Muscle layer of duodenum (tissue), 2 donors: ENCODE measurements around the gene CCDC142.
A peak's percentile ranks its signal among the peaks of the same experiment; 100 is the strongest.

ENCODE experiments used
- H3K27ac ChIP-seq: one replicate; pipeline ENCODE4 v1.7.0; 2013; ENCODE audit warnings: mild to moderate bottlenecking, low read length
- H3K27me3 ChIP-seq: one replicate; pipeline ENCODE4 v1.7.0; 2013; ENCODE audit warnings: low read depth, mild to moderate bottlenecking, control low read depth, low read length
- H3K36me3 ChIP-seq, 2 donors: one replicate each; pipeline ENCODE4 v1.7.0; 2013; ENCODE audit warnings: low read length in 2 of 2, control low read depth in 1 of 2, mild to moderate bottlenecking in 1 of 2; ENCODE audit not compliant: insufficient read depth in 2 of 2, control insufficient read depth in 1 of 2
- H3K4me1 ChIP-seq, 2 donors: one replicate each; pipeline ENCODE4 v1.7.0; 2013; ENCODE audit warnings: low read length in 2 of 2, mild to moderate bottlenecking in 2 of 2, control low read depth in 1 of 2, moderate library complexity in 1 of 2; ENCODE audit not compliant: insufficient read depth in 2 of 2, control insufficient read depth in 1 of 2
- H3K4me3 ChIP-seq, 2 donors: one replicate each; pipeline ENCODE4 v1.7.0; 2013; ENCODE audit warnings: low read length in 2 of 2, low read depth in 1 of 2, mild to moderate bottlenecking in 1 of 2
- H3K9me3 ChIP-seq, 2 donors: one replicate each; pipeline ENCODE4 v1.7.0; 2013; ENCODE audit warnings: low read length in 2 of 2, control low read depth in 1 of 2, mild to moderate bottlenecking in 1 of 2; ENCODE audit not compliant: control insufficient read depth in 1 of 2
- donor health status: healthy.

CCDC142 gene

DNA sequence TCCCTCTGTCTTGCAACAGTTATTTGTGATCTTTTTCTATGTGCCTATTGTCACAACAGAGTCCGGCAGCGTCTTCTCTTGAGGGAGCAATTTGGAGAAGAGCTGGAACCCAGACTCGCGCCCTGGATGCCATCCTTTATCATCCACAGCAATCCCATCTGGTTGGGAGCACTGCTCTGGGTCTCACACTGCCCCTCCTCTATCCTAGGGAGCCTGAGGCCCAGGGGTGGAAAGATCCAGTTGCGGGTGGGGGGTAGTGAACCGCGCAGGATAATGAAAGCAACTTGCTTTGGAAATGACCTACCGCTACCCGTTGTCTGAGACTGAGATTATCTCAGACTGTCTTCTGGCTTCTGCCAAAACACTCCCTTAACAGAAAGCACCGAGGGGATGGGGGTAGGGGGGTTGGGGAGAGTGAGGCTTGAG is 23.8 kb downstream of the CCDC142 start:
- Histone ChIP-seq H3K4me1 (peaks cover 21 to 35% of the 10 kb centered on the region in 2 donors), H3K36me3 (peaks cover 8 to 19% of the 10 kb centered on the region in 2 donors), H3K9me3 (no peaks in the 10 kb centered on the region)

DNA sequence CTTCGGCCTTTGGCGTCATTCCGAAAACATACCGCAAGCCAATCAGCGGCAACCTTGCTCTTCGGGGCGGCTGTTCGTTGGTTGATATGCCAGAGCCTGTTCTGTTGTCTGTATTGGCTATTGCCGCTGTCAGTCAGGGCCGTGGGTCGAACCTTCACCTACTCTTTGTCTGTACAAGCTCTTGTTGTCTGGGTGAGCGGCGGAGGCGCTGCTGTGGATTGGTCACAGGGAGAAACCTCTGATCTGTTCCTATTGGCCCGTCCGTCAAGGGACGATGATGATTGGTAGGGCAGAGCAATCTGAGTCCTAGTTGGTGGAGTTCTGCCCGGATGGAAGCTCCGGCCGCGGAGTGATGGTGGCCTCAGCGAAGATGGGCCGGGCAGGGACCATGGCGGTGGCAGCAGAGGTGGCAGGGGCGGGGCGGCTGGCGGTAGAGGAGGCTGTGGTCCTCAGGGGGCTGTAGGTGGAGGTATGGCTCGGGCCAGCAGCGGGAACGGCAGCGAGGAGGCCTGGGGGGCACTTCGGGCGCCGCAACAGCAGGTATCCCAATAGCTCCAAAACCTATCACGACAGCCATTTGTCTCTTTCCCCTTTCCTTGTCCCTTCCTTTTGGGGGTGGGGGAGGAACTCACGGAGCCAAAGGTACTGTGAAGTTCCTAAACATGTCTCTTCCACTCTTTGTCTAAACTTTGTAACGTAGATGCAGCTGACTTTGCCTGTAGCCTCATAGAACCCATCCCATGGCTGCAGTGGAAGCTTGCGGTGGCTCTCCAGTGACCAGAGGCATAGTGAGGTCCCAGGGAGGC is 24.5 kb downstream of the CCDC142 start, which contains the start of gene WBP1:
WBP1 (plus strand) TSS at position 307 of the 806 bp plus-strand sequence; CDS start at position 472, 165 bp downstream.
- H3K27ac ChIP-seq = peak within 1 kb of the TSS; percentile 87
- peaks cover 8 to 19% of the 10 kb centered on the region in 2 donors for H3K36me3 ChIP-seq
- peak within 1 kb of the TSS; percentile 88 to 98 for H3K4me3 ChIP-seq
- peaks cover 21 to 33% of the 10 kb centered on the region in 2 donors for H3K4me1 ChIP-seq
- no peaks in the 10 kb centered on the region for H3K9me3 ChIP-seq
- no peaks in the 10 kb centered on the region for H3K27me3 ChIP-seq

More for the DNA sequence above, 23.8 kb downstream of the CCDC142 start:
- H3K4me3 ChIP-seq = peak overlapping the region; percentile 88 to 98
- H3K27ac ChIP-seq = peak overlapping the region; percentile 87
- no peaks in the 10 kb centered on the region for H3K27me3 ChIP-seq

DNA sequence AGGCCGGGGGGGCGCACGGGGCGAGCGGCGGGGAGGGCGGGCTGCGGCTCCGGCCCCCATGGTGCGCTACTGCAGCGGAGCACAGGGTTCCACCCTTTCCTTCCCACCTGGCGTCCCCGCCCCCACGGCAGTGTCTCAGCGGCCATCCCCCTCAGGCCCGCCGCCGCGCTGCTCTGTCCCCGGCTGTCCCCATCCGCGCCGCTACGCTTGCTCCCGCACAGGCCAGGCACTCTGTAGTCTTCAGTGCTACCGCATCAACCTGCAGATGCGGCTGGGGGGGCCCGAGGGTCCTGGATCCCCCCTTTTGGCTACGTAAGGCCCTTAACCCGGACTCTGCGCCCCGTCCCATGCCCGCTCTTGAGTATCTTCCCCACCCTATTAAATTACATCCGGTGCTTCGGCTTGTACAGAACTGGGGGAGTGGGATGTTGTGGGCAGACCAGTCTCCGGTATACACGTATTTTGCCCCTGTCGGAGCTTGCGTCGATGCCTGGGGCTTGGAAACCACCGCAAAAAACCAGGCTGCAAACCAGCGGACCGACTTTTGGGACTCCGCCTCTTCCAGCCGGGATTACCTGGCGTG is 25.2 kb downstream of the CCDC142 start:
- Histone ChIP-seq H3K27ac (peak overlapping the region; percentile 87), H3K4me3 (peak overlapping the region; percentile 87 to 88), H3K4me1 (peaks cover 21 to 33% of the 10 kb centered on the region in 2 donors), H3K9me3 (no peaks in the 10 kb centered on the region), H3K36me3 (peaks cover 5 to 15% of the 10 kb centered on the region in 2 donors), H3K27me3 (no peaks in the 10 kb centered on the region)

- Histone ChIP-seq H3K4me1 (peaks cover 21 to 33% of the 10 kb centered on the region in 2 donors), H3K27me3 (no peaks in the 10 kb centered on the region), H3K4me3 (peak overlapping the region; percentile 60 to 88), H3K36me3 (peaks cover under 1 to 10% of the 10 kb centered on the region in 2 donors), H3K27ac (peak overlapping the region; percentile 84), H3K9me3 (no peaks in the 10 kb centered on the region)
Observed at GRCh38 chr2:74457129-74457548, 25.7 kb downstream of the CCDC142 start.

GRCh38 chr2:74454654-74455511 is 27.9 kb downstream of the CCDC142 start, which contains the start of gene INO80B:
Gene INO80B, plus strand, starts transcription at chr2:74455087. Its CDS starts 30 bp downstream, at chr2:74455117.
- H3K36me3 ChIP-seq = no peaks in the 10 kb centered on the region
- peak within 1 kb of the TSS; percentile 81 for H3K27ac ChIP-seq
- no peaks in the 10 kb centered on the region for H3K27me3 ChIP-seq
- no peaks in the 10 kb centered on the region for H3K9me3 ChIP-seq
- peak within 1 kb of the TSS; percentile 84 to 93 for H3K4me3 ChIP-seq
- peaks cover 21 to 33% of the 10 kb centered on the region in 2 donors for H3K4me1 ChIP-seq

- Histone ChIP-seq H3K36me3 (no peaks in the 10 kb centered on the region), H3K4me1 (peaks cover 6 to 9% of the 10 kb centered on the region in 2 donors), H3K4me3 (no peak overlapping the region)
Observed at GRCh38 chr2:74450570-74451190, 32.1 kb downstream of the CCDC142 start.

GRCh38 chr2:74448771-74449170 is 34.0 kb downstream of the CCDC142 start:
- Histone ChIP-seq H3K27ac (no peak overlapping the region), H3K9me3 (no peaks in the 10 kb centered on the region), H3K27me3 (no peaks in the 10 kb centered on the region), H3K4me3 (no peak overlapping the region), H3K36me3 (no peaks in the 10 kb centered on the region), H3K4me1 (no peaks in the 10 kb centered on the region)

More at GRCh38 chr2:74450570-74451190, 32.1 kb downstream of the CCDC142 start:
- no peak overlapping the region for H3K27ac ChIP-seq
- H3K27me3 ChIP-seq = no peaks in the 10 kb centered on the region
- no peaks in the 10 kb centered on the region for H3K9me3 ChIP-seq

DNA sequence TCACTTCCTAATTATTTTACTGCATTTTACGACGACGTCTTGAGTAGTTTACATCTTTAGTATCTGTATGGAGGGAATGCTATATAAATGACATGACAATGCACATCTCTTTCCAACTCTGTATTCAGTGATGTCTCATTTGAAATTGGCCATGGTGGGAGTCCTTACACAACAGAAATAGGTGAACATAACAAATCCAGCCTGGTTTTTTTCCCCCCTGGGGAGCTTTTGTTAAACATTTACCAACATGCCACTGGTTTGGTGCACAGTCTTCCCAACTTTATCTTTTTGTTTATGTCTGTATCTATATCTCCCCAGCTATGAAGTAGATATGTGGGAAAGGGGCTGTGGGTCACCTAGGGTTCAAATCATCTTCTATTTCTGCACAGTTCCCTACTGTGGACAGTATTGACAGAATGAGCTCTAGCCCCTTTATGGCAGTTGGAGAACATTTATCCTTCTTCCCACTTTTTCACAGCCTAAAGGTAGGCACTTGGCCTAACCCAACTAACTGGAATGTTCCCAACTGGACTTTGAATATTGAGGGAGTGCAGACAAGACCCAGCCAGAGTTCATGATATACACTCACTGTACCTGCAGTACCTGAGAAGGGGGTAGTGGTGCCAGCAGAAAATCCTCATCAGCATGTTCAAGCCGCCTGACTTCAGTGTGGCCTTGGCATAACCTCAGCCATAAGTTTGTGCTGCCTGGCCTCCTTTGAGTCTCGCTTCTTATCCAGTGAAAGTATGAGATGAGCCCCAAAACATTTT is 35.4 kb downstream of the CCDC142 start:
- Histone ChIP-seq H3K9me3 (no peaks in the 10 kb centered on the region), H3K4me3 (no peak overlapping the region), H3K27me3 (peaks cover 2% of the 10 kb centered on the region), H3K36me3 (no peaks in the 10 kb centered on the region), H3K27ac (no peak overlapping the region), H3K4me1 (no peaks in the 10 kb centered on the region)

DNA sequence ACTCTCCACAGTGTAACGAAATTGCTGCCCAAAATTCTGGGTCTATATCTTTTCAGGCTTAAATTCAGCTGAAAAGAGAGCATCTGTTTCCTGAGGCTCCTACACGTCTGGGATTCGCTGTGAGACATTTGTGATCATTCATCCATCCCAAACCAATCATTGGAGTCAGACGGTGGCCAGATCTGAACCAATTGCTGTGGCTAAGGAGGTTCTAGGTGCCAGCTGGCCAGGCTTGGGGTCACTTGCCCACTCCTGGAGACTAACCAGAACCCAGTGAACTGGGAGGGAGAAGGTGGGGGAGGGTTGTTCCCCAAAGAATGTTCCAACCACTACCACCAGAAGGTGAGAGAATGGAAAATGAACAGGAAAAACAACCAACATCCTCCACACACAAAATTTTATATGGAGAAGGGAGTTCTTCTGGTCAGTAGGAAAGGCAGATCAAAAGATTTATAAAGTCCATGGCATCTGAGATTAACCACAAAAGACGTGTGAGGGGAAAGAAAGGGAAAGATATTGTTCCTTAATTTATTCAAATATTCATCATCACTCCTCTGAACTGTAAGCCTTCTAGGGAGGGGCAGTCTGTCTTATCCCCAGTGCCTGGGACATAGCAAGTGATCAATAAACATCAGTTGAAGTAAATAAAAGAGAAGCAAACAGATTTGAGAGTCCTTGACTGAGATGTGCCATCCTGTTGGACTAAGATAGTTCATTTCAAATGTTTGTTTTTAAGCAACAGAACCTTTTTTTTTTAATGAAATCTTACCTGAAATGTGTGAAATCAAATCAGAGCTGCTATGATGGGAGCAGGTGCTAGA is 38.1 kb downstream of the CCDC142 start:
- Histone ChIP-seq H3K27ac (no peak overlapping the region), H3K36me3 (no peaks in the 10 kb centered on the region), H3K27me3 (peaks cover 7% of the 10 kb centered on the region)

More for the DNA sequence above, 38.1 kb downstream of the CCDC142 start:
- Histone ChIP-seq H3K4me3 (no peak overlapping the region), H3K4me1 (peaks cover 0 to 14% of the 10 kb centered on the region in 2 donors), H3K9me3 (no peaks in the 10 kb centered on the region)
